ENCODE measurements around the gene FOXP1.

DNA sequence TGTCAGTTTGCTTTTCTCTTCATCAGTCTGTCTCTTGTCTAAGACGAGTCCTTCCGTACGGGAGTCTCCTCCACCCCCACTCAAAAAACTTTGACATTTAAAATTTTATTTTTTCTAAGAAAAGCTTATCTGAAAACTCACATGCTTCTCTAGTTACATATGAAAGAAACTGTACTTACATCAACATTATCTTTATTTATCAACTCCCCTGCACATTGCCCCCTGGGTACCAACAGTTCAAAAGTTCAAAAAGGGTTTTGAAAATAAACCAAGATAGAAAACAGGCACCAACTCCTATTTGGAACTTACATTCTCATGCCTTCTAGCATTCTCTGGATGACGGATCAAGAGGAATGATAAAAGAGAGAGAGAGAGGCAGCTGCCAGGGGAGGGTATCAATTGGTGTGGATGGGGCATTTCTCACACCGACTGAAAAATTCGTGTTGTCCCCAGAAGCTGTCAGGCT is 182.5 kb downstream of the FOXP1 start:
- TF ChIP-seq CTCF (conservative IDR thresholded peaks at IDR 0.05 in 1 of 2, IDR thresholded peaks at IDR 0.05 in 1 of 2; ENCODE audit: low read depth in 1 of 2, low read length in 2 of 2) (no peak), EZH2 (IDR thresholded peaks at IDR 0.05; ENCODE audit: low read length, missing control alignments) (no peak)

Data from fibroblast of lung (primary cell).